MCF 10A (cell line): ENCODE results near the gene ANO2. TPM values are rescaled to one million over a fixed set of nuclear protein-coding genes. Genes with fewer than 3 reads are reported as not detected.

ENCODE experiments used
- BruUV-seq: library from RNA; stranded (reverse); fragments of 400-500 nt; replicated peaks from 2 replicates; lab custom pipeline; 2021; lab: Mats Ljungman, UMichigan
- CTCF ChIA-PET: fragments of 300-600 bp; sonication (Branson Sonifier 250); formaldehyde crosslinking; extraction: SDS; loops from one replicate; lab custom pipeline; 2021; ENCODE audit warnings: antibody characterized with exemption, inconsistent platforms; lab: Yijun Ruan, JAX
- POLR2A ChIA-PET: fragments of 300-600, 350-650 bp; sonication (Branson Sonifier 250); formaldehyde crosslinking; extraction: SDS; loops from one replicate; lab custom pipeline; 2020; ENCODE audit warnings: antibody characterized with exemption, inconsistent platforms; lab: Yijun Ruan, JAX
- DNase-seq: peaks from one replicate; pipeline ENCODE4 v3.0.0-alpha.2; 2018; ENCODE audit not compliant: unreplicated experiment
- H3K27ac Mint-ChIP-seq: one replicate; pipeline ENCODE4 v1.8.0; 2022; ENCODE audit warnings: mild to moderate bottlenecking, low read depth, mixed read lengths; ENCODE audit not compliant: unreplicated experiment
- H3K27me3 Mint-ChIP-seq: one replicate; pipeline ENCODE4 v1.8.0; 2022; ENCODE audit warnings: mixed read lengths; ENCODE audit not compliant: insufficient read depth, unreplicated experiment
- H3K36me3 Mint-ChIP-seq: one replicate; pipeline ENCODE4 v1.8.0; 2022; ENCODE audit warnings: mild to moderate bottlenecking, moderate library complexity, mixed read lengths; ENCODE audit not compliant: insufficient read depth, unreplicated experiment
- H3K4me1 Mint-ChIP-seq: one replicate; pipeline ENCODE4 v1.8.0; 2022; ENCODE audit warnings: mixed read lengths; ENCODE audit not compliant: insufficient read depth, unreplicated experiment
- H3K4me3 Mint-ChIP-seq: one replicate; pipeline ENCODE4 v1.8.0; 2022; ENCODE audit warnings: mild to moderate bottlenecking, moderate library complexity, mixed read lengths; ENCODE audit not compliant: unreplicated experiment
- H3K9me3 Mint-ChIP-seq: one replicate; pipeline ENCODE4 v1.8.0; 2022; ENCODE audit warnings: mixed read lengths; ENCODE audit not compliant: unreplicated experiment
- CTCF ChIP-seq: fragments of 200-600 bp; IDR thresholded peaks from one replicate; pipeline ENCODE4 v1.8.0; 2022; ENCODE audit warnings: antibody characterized with exemption, mild to moderate bottlenecking; ENCODE audit not compliant: unreplicated experiment
- intact Hi-C: fragments of 100-400 bp; cut with micrococcal nuclease; formaldehyde crosslinking; loops from 2 replicates; pipeline ENCODE4 v1.14.1; 2022
- total RNA-seq: library from RNA; stranded (reverse); gene quantifications from 2 replicates; pipeline ENCODE4 v1.2.3, GENCODE V29; 2022

ANO2 gene
- total RNA-seq, 1 experiment from 2014 or later: not detected

- Mint-ChIP-seq H3K4me3 (no peak overlapping the region), H3K4me1 (no peaks in the 10 kb centered on the region), H3K36me3 (no peaks in the 10 kb centered on the region), H3K27ac (no peak overlapping the region), H3K27me3 (no peaks in the 10 kb centered on the region), H3K9me3 (peaks cover 16% of the 10 kb centered on the region)
- no TSS peak for BruUV-seq
- intact Hi-C loops: no loop called here
- POLR2A ChIA-PET: no interaction called here
- TF ChIP-seq CTCF: no peak
- DNase-seq: no peak
- CTCF ChIA-PET: interaction anchor here (1.2 kb wide), 1 partner anchor 61 kb away, joined by 4 read pairs; no protein-coding TSS in a partner anchor
Observed at GRCh38 chr12:5794156-5794555, 150.9 kb downstream of the ANO2 start.

GRCh38 chr12:5792343-5792742 lies 152.7 kb downstream of the ANO2 start:
- Mint-ChIP-seq H3K9me3 (peaks cover 23% of the 10 kb centered on the region), H3K27me3 (no peaks in the 10 kb centered on the region), H3K4me1 (no peaks in the 10 kb centered on the region), H3K36me3 (no peaks in the 10 kb centered on the region), H3K4me3 (no peak overlapping the region), H3K27ac (no peak overlapping the region)
- TF ChIP-seq CTCF: no peak
- CTCF ChIA-PET: interaction anchor here (1.5 kb wide), 1 partner anchor 771 kb away, joined by 5 read pairs; no protein-coding TSS in a partner anchor
- no peak for DNase-seq
- no TSS peak for BruUV-seq
- intact Hi-C loops: no loop called here
- POLR2A ChIA-PET: no interaction called here

GRCh38 chr12:5789469-5789968 lies 155.5 kb downstream of the ANO2 start:
- no peak overlapping the region for H3K27ac Mint-ChIP-seq
- no TSS peak for BruUV-seq
- H3K27me3 Mint-ChIP-seq: no peaks in the 10 kb centered on the region
- H3K9me3 Mint-ChIP-seq: peaks cover 33% of the 10 kb centered on the region
- DNase-seq: peak; percentile 37
- no peaks in the 10 kb centered on the region for H3K4me1 Mint-ChIP-seq
- intact Hi-C loops: no loop called here
- H3K36me3 Mint-ChIP-seq: no peaks in the 10 kb centered on the region
- no peak for TF ChIP-seq CTCF
- CTCF ChIA-PET: interaction anchor here (1.1 kb wide), 1 partner anchor 47 kb away, joined by 3 read pairs; no protein-coding TSS in a partner anchor
- no peak overlapping the region for H3K4me3 Mint-ChIP-seq
- POLR2A ChIA-PET: no interaction called here

- CTCF ChIA-PET: no interaction called here
- Mint-ChIP-seq H3K9me3 (peaks cover 37% of the 10 kb centered on the region), H3K4me1 (no peaks in the 10 kb centered on the region), H3K27me3 (no peaks in the 10 kb centered on the region), H3K4me3 (no peak overlapping the region), H3K27ac (no peak overlapping the region), H3K36me3 (no peaks in the 10 kb centered on the region)
- intact Hi-C loops: loop anchor here (2.0 kb wide), 1 partner anchor 67 kb away; no protein-coding TSS in a partner anchor
- POLR2A ChIA-PET: no interaction called here
- no peak for DNase-seq
- no peak for TF ChIP-seq CTCF
- no TSS peak for BruUV-seq
Observed at GRCh38 chr12:5787828-5788227, 157.2 kb downstream of the ANO2 start.
